ENCODE data around the gene LSMEM2.

Gene LSMEM2

GRCh38 chr3:50324351-50325112 lies 45.6 kb downstream of the LSMEM2 start:
- DNase-seq = peak; percentile 79

DNA sequence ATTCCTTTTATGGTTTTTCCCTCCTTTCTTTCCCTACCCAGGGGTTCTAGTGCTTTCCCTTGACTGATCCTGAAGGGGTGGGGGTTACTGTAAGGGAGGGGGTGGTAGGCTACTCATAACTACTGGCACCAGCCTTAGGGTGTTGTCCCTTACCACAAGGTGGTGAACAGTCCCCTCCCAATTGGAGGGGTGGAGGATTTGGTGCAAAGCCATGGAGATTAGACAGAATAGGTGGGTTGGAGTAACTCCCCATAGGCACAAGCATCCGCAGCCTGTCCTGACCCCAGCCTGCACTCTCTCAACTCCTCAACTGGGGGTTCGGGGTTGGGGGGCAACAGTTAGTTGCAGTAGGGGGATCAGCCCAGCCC lies 46.2 kb downstream of the LSMEM2 start:
- peak; percentile 44 for DNase-seq

- no peak for DNase-seq
Observed at GRCh38 chr3:50325497-50326181, 46.8 kb downstream of the LSMEM2 start.

DNA sequence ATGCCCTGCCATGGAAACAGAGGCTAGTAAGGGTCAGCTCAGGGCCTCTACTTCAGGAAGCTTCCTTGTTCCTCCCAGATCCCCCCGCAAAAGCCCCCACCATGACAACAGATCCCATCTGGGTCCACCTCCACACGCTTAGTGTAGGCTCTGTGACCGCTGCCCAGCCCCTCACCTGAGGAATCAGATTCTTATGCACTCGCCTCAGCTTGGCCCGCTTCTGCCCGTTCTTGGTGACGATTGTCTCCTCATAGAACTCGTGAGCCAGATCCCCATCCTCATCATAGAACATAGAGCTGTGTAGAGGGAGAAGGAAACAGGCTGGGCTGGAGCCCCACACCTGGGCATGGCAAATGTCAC lies 47.3 kb downstream of the LSMEM2 start:
- DNase-seq = no peak

- DNase-seq = no peak
Observed at GRCh38 chr3:50327129-50327528, 48.2 kb downstream of the LSMEM2 start.

DNA sequence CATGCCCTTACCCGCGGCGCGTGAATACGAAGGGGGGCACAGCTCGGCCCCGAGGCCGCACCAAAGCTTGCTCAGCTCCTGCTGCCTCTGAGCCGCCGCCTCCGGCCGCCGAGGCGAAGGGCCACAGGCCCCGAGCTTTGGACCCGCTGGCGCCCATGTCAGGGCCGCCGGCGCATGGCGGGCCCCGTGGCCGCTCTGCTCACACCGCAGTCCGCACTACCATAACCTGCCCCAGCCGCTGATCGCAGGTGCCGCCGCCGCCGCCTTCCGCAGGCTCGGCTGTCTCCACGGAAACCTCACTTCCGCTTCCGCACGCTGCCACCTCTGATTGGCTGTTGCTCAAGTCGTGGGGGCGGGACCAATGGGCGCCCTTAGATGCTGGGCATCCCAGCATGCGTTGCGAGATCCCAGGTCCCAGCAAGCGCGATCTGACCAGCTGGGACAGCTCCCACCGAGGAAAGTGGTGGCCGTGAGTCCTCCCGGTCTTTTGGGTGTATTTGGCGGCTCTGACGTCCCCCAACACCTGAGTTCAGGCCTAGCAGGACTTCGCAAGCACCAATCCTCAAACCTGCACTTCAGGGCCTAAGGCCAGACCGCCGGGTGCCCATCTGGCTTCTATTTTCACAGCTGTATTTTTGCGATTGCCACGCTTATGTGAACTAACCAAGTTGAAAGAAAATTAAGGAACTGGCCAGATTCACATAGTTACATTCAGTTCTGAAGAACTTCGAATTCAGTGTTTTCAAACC lies 49.2 kb downstream of the LSMEM2 start, which contains the start of gene TUSC2:
TUSC2 (minus strand) TSS at position 281 of the 749 bp plus-strand sequence; CDS start at position 157, 124 bp downstream.
- peak; percentile 98 for DNase-seq

DNA sequence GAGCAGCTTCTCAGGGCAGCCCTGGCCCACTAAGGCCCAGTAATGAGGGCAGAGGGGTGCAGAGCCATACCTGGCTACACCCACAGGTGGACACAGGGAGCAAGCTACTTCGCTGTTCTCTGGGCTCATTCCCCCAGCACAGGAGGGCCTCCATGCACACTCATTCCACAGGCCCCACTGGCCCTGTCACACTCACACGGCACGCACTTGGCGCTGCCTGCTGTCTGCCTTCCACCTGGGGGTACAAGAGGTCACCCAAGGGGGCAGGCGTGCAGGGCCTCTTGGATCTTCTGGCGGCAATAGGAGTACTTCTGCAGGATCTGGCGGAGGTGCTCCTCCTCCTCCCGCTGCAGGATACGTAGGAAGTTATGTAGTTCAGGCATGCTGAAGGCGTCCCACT lies 51.4 kb downstream of the LSMEM2 start:
- DNase-seq = no peak

DNA sequence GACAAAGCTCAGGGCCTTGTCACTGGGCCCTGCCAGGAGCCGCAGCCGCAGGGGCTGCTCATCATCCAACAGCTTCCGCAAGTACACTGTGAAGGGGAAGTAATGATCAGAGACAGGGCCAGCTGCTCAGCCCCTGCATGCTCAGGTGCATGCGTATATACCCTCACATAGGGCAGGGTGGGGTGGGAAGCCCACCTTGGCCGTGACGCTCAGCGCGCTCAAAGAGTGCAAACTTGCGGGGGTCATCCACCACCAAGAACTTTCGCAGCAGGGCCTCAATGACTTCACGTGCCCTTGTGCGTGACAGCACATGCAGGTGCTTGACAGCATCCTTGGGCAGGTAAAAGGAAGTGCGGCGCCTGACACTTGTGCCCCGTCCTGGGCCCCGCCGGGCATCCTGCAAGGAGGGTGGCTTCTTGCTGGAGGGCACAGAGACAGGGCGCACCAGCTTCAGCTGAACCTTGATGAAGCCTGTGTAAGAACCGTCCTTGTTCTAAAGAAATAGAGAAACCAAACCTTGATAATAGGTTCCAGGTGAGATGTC lies 52.5 kb downstream of the LSMEM2 start:
- DNase-seq = no peak

DNA sequence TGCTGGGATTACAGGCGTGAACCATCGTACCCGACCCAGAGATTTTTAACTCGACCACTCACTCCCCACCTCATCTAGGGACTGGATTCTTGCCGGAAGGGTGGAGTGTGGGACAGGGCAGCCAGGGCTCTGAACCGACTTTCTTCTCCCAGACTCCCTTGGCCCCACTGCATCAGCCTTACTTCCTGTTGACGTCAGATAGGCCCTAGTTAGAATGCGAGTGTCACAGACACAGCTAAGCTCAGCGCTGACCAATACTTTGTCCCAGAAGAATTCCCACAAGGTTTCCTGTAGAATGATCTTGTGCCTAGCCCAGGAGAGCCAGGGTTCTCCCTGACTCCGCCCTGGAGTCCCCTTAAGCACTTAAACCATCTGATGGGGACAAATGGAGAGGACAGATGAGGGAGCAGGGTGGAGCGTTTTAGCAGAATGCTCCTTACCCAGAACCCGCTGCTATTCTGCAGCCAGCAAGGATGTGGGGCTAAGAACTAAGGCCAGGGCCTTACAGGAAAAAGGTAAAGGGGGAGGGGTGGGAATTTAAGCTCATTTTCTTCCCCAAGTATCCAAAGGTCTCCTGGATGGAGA lies 54.9 kb downstream of the LSMEM2 start:
- DNase-seq = no peak

- no peak for DNase-seq
Observed at GRCh38 chr3:50334339-50335075, 55.6 kb downstream of the LSMEM2 start.

DNA sequence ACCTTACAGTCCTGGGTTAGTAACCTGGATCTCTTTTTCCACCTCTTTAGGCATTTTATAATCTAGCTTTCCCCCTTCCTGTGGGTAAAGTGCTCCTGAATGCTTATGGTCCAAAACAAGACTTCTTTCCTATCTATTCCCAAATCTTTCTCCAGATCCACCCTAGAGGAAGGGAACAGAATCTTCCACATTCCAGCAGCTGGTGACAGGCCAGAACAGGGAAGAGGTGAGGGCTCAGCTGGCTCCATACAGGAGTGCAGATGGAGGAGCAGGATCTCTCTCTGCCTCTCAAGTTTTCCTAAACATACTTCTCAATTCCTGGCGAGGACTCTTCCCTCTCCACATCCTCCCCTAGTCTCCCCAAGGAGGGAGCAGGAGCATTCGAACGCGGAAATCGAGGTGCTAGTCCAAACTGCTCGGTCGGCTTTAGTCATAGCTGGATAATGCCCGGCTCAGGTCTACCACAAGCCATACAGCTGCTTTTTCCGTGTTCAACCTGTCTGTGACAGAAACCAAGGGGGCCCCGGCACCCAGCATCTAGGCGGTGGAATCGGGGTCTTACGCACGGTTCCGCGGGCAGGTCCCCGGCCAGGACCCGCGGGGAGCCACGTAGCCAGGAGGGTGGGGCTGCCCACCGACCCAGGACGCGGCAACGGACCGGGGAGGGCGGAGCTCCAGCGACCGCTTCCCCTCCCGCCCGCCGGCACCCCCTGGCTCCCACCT lies 57.7 kb downstream of the LSMEM2 start:
- peak; percentile 32 for DNase-seq

DNA sequence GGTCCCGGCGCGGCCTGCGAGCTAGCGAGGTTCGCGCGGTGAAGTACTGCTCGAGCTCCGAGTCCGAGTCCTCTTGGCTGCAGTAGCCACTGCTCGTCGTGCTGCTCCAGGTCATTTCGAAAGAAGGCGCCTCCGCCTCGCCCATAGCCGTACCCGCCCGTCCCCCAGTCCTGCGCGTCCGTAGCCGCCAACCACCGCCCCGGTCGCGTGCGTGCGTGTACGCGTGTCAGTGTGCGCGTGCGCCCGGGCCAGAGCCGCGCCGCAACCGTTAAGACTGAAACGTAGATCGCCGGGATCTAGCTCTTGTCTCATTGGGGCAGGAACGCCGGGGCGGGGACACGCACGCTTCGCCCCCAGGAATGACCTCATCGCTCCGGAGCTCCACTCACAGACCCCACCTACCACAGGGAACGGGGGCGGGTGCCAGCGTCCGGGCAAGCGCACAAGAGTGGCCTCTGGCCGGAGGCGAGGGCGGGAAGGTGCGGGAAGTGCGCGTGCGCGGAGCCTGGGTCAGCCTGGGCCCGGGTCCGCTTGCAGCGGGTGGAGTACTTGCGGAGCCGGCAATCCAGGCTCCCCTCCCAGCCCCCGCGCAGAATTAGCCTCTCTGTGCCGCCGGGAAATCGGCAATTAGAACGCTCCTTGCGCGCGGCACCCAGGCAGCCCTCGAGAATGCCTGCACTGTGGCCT lies 58.4 kb downstream of the LSMEM2 start:
- DNase-seq = peak; percentile 99
